GM10266 (cell line): ENCODE data around the gene NCKAP5.

Experiments
- DNase-seq: peaks from one replicate; pipeline ENCODE4 v3.0.0; 2012; ENCODE audit errors: extremely low spot score
- TF ChIP-seq, protein P1 (sequence below): IDR thresholded peaks from 2 replicates; pipeline ENCODE4 v1.5.1; 2012; ENCODE audit warnings: mild to moderate bottlenecking, low read depth; ENCODE audit not compliant: control insufficient read depth, insufficient read depth; ENCODE audit errors: missing control alignments

Gene NCKAP5

DNA sequence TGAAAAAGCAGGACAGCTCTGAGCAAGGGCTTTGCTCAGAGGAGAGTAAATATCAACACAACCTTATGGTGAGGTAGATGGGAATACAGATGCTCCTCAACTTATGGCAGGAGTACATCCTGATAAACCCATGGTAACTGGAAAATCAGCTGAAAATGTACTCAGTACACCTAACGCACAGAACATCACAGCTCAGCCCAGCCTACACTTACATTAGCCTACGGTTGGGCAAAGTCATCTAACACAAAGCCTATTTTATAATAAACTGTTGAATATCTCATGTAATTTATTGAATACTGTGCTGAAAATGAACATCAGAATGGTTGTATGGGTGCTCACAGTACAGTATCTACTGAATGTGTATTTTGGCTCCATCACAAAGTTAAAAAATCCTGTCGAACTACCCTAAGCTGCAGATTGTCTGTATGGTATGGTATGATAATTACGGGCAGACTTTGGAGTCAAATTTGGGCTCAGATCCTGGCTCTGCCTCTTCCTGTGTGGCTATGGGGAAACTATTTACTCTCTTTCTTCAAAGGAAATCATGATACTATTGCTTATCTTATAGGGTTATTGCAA is 778.0 kb downstream of the NCKAP5 start:
- no peak for DNase-seq

DNA sequence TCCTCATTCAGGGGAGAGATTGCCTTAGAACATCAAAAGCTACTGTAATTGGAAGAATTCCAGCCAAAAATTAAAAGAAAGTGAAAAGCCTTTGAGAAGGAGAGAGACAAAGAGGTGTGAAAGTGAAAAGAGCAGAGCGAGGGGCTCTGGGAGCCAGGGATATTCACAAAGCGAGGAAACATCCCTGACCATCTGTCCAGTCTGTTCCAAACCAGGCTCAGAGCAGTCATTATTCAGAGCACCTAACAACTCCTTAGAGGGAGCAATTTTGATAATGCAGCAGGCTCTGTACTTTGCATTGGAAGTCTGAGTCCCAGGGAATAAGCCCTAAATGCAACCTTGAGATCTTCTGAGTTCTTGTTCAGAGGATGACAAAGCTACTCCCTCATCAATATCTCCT is 779.2 kb downstream of the NCKAP5 start:
- TF ChIP-seq, protein P1, sequence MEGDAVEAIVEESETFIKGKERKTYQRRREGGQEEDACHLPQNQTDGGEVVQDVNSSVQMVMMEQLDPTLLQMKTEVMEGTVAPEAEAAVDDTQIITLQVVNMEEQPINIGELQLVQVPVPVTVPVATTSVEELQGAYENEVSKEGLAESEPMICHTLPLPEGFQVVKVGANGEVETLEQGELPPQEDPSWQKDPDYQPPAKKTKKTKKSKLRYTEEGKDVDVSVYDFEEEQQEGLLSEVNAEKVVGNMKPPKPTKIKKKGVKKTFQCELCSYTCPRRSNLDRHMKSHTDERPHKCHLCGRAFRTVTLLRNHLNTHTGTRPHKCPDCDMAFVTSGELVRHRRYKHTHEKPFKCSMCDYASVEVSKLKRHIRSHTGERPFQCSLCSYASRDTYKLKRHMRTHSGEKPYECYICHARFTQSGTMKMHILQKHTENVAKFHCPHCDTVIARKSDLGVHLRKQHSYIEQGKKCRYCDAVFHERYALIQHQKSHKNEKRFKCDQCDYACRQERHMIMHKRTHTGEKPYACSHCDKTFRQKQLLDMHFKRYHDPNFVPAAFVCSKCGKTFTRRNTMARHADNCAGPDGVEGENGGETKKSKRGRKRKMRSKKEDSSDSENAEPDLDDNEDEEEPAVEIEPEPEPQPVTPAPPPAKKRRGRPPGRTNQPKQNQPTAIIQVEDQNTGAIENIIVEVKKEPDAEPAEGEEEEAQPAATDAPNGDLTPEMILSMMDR, result no peak
- no peak for DNase-seq

More for the DNA sequence above, 778.0 kb downstream of the NCKAP5 start:
- TF ChIP-seq, protein P1, result no peak

GRCh38 chr2:132788310-132788838 is 779.9 kb downstream of the NCKAP5 start:
- no peak for DNase-seq
- TF ChIP-seq, protein P1, result no peak

GRCh38 chr2:132783883-132784282 is 784.4 kb downstream of the NCKAP5 start:
- no peak for DNase-seq
- TF ChIP-seq, protein P1, result no peak

DNA sequence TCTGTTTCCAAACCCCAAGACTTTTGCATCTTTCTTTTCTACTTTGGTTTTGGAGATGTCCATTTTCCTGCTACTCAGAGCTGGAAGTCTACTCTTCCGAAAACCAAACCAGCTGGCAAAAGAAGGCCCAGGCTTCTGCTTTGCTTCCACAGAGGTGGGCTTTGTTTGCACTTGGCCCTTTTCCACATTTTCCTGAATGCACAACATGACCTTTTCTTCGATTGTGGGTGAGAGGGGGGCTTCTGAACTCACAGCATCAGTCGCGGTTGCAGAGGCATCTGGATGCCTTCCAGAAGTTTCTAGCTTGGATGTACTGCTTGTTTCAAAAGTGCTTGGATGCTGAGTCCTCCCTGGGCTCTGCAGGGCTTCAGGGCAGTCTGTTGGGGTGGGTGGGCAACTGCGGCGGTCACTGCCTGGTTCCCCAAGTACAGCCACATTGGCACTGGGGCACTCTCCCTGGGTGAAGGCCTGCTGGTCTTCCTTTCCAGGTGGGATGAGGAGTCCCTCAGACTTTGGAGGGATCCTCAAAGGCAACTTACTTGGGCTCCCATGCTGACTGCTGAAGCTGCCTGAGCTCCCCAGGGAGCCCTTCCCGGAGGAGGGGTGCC is 786.0 kb downstream of the NCKAP5 start:
- TF ChIP-seq, protein P1, result no peak
- DNase-seq, result no peak

GRCh38 chr2:132780651-132781050 is 787.6 kb downstream of the NCKAP5 start:
- DNase-seq, result no peak
- TF ChIP-seq, protein P1, result no peak

DNA sequence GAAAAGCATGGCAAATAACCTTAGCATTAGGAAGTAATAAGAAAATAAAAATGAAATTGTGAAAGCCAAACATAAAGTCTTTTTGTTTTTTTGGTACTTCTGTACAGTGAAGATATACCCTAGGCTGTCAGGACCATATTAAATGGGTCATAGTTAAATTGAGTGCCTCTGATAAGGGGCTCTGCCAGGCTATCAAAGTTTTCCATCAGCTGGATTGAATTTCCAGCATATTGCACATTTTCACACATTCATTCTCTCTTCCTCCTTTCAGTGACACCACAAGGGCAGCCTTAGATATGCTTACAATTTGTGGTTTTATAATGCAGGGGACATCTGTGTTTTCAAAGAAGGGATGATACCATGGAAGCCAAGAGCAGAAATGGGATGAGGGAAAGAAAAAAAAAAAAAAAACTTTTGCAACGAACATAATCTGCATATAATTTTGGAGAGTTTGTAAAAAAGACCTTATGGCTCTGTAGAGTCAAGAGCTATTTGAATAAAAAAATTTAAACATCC is 789.0 kb downstream of the NCKAP5 start:
- no peak for DNase-seq
- TF ChIP-seq, protein P1, result no peak
